GM12865 (cell line): Measurements from ENCODE around the gene SYCE3.

ENCODE experiments used
- DNase-seq: peaks from one replicate; pipeline ENCODE4 v3.0.0; 2010; ENCODE audit warnings: low read depth
- H3K4me3 ChIP-seq: 2 replicates; pipeline ENCODE4 v1.5.1; 2011; ENCODE audit warnings: mild to moderate bottlenecking, low read depth, low read length, control low read depth
- CTCF ChIP-seq: IDR thresholded peaks from 2 replicates; pipeline ENCODE4 v1.5.1; 2011; ENCODE audit warnings: low read length, control low read depth, low read depth, inconsistent platforms; ENCODE audit not compliant: insufficient read depth; ENCODE audit errors: missing control alignments

Gene SYCE3

GRCh38 chr22:50544746-50545253 is 17.9 kb downstream of the SYCE3 start:
- peak; percentile 42 for DNase-seq
- H3K4me3 ChIP-seq, result no peak overlapping the region
- no peak for TF ChIP-seq CTCF

DNA sequence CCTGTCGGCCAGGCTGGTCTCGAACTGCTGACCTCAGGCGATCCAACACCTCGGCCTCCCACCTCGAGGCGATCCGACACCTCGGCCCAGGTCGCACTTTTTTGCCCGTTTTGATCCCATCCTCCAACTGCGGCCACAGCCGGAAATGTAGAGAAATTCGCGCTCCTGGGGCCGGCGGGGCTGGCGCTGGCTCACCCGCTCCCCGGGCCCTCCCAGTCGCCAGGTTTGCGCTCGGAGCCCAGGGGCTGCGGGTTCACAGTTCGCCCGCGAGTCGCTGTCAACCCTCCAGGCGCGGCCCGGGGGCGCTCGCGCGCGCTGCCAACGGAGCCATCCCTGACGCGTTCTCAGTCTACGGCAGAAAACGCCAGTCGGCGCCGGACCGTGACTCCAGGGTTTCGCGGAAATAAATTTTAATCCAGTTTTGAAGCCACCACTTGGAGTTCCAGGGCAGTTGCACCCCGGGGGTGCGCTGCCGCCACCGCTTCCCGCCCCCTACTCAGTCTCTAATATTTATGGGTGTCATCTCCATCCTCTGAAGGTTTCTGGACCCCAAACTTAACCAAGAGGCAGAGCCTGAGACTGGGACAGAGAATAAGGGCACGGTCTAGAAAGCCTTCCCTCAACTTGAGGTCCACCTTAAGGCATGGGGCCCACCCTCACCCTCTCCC is 18.5 kb downstream of the SYCE3 start:
- peak; percentile 59 for TF ChIP-seq CTCF
- DNase-seq, result peak; percentile 83
- no peak overlapping the region for H3K4me3 ChIP-seq

DNA sequence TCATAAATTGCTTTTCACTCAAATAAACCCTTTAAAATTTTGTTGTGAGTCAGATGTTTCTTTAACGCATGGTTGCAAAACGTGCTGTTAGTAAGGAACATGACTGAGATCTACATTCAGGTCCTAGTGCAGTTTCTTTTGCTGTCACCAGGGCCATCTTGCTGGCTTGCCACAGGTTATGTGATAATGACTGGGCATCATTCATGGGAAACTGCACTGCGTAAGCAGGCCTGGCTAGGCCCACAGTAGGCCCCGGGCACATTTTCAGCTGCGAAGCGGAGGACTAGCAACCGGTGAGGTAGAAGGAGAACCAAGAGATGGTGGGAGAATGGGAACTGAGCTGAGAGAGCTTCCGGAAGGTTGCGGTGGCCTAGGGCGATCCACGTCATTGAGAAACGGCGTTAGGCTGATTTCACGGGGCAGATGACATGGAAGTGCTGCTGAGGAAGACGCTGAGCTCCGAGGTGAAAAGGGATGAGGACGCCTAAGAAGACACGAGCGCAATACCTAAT is 20.2 kb downstream of the SYCE3 start:
- DNase-seq, result peak; percentile 95
- peak; percentile 7 for TF ChIP-seq CTCF
- peak overlapping the region; percentile 60 for H3K4me3 ChIP-seq

DNA sequence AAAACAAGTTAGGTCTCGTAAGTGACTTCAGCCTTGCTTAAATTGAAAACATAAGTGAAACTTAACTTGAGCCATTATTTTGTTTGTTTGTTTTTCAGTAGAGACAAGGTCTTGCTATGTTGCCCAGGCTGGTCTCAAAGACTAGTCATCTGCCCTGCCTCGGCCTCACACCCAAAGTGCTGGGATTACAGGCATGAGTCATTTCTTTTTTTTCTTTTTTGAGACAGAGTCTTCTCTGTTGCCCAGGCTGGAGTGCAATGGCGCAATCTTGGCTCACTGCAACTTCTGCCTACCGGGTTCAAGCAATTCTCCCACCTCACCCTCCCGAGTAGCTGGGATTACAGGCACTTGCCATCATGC is 21.1 kb downstream of the SYCE3 start:
- peak; percentile 89 for DNase-seq
- peak overlapping the region; percentile 60 for H3K4me3 ChIP-seq

- peak overlapping the region; percentile 60 for H3K4me3 ChIP-seq
- DNase-seq, result peak; percentile 45
- TF ChIP-seq CTCF, result no peak
Measured at GRCh38 chr22:50540381-50540780, 22.3 kb downstream of the SYCE3 start.

GRCh38 chr22:50537765-50538164 is 25.0 kb downstream of the SYCE3 start:
- no peak for TF ChIP-seq CTCF
- DNase-seq, result no peak
- H3K4me3 ChIP-seq, result no peak overlapping the region

GRCh38 chr22:50536226-50536625 is 26.5 kb downstream of the SYCE3 start:
- H3K4me3 ChIP-seq, result no peak overlapping the region
- TF ChIP-seq CTCF, result no peak
- DNase-seq, result no peak
